Transverse colon (tissue), 3 donors: ENCODE results near the gene GDPD1.

Experiments used
- EP300 ChIP-seq: sonication (generic); formaldehyde crosslinking; IDR thresholded peaks from one replicate; pipeline ENCODE4 v1.6.1; 2017; ENCODE audit warnings: antibody characterized with exemption, low read depth
- POLR2A ChIP-seq: fragments of 450-650 bp; IDR thresholded peaks from one replicate; pipeline ENCODE4 v1.6.1; 2016; ENCODE audit warnings: antibody characterized with exemption, mild to moderate bottlenecking, moderate library complexity
- POLR2AphosphoS5 ChIP-seq, 3 donors: sonication (generic); formaldehyde crosslinking; IDR thresholded peaks; one replicate each; pipeline ENCODE4 v1.6.1; 2016; ENCODE audit warnings: antibody characterized with exemption in 3 of 3

- TF ChIP-seq EP300 (no peak), POLR2A (no peak), POLR2AphosphoS5 (IDR thresholded peaks at IDR 0.05) (no peak)
These were observed 95.6 kb downstream of the GDPD1 start for GRCh38 chr17:59315866-59316265.
